ENCODE data around the gene CCDC81.
"Not testable (repeated sequence)": the region's sequence is repeated elsewhere in the genome, so short reads cannot be mapped to it uniquely, and the experiment has no call there.

CCDC81 gene

GRCh38 chr11:86408845-86409244, 34.2 kb downstream of the CCDC81 start:
- no peaks in the 10 kb centered on the region for H3K4me1 ChIP-seq
- H3K36me3 ChIP-seq (ENCODE audit: control insufficient read depth, insufficient read depth, low read length) = no peaks in the 10 kb centered on the region
- no peak overlapping the region for H3K9ac ChIP-seq
- no peak overlapping the region for H3K4me2 ChIP-seq (ENCODE audit: low read length)
- TF ChIP-seq CTCF (IDR thresholded peaks at IDR 0.05) = no peak
- H2AFZ ChIP-seq = no peak overlapping the region
- no peak overlapping the region for H3K4me3 ChIP-seq (ENCODE audit: low read depth, low read length)
- H3K27ac ChIP-seq = no peak overlapping the region
- no peaks in the 10 kb centered on the region for H3K9me3 ChIP-seq (ENCODE audit: control insufficient read depth, low read length)
- no peaks in the 10 kb centered on the region for H3K27me3 ChIP-seq (ENCODE audit: control insufficient read depth, insufficient read depth, low read length)
- H3K79me2 ChIP-seq = no peaks in the 10 kb centered on the region

- Histone ChIP-seq H3K79me2 (no peaks in the 10 kb centered on the region), H3K36me3 (ENCODE audit: control insufficient read depth, insufficient read depth, low read length) (no peaks in the 10 kb centered on the region), H3K4me1 (no peaks in the 10 kb centered on the region), H3K4me3 (ENCODE audit: low read depth, low read length) (no peak overlapping the region), H3K4me2 (ENCODE audit: low read length) (no peak overlapping the region), H3K27me3 (ENCODE audit: control insufficient read depth, insufficient read depth, low read length) (no peaks in the 10 kb centered on the region), H3K27ac (no peak overlapping the region), H3K9ac (no peak overlapping the region), H2AFZ (no peak overlapping the region), H3K9me3 (ENCODE audit: control insufficient read depth, low read length) (no peaks in the 10 kb centered on the region)
- TF ChIP-seq CTCF (IDR thresholded peaks at IDR 0.05) = no peak
Measured at GRCh38 chr11:86414032-86414431, 39.3 kb downstream of the CCDC81 start.

- Histone ChIP-seq H3K4me2 (ENCODE audit: low read length) (no peak overlapping the region), H2AFZ (no peak overlapping the region), H3K4me3 (ENCODE audit: low read depth, low read length) (no peak overlapping the region), H3K9ac (no peak overlapping the region), H3K79me2 (no peaks in the 10 kb centered on the region), H3K9me3 (ENCODE audit: control insufficient read depth, low read length) (no peaks in the 10 kb centered on the region), H3K36me3 (ENCODE audit: control insufficient read depth, insufficient read depth, low read length) (no peaks in the 10 kb centered on the region), H3K27me3 (ENCODE audit: control insufficient read depth, insufficient read depth, low read length) (no peaks in the 10 kb centered on the region), H3K4me1 (no peaks in the 10 kb centered on the region), H3K27ac (no peak overlapping the region)
- TF ChIP-seq CTCF (IDR thresholded peaks at IDR 0.05) = no peak
Measured at GRCh38 chr11:86415026-86415425, 40.3 kb downstream of the CCDC81 start.

- TF ChIP-seq CTCF (IDR thresholded peaks at IDR 0.05) = no peak
- H3K36me3 ChIP-seq (ENCODE audit: control insufficient read depth, insufficient read depth, low read length) = no peaks in the 10 kb centered on the region
- H3K27ac ChIP-seq = no peak overlapping the region
- H3K4me2 ChIP-seq (ENCODE audit: low read length) = no peak overlapping the region
- H3K79me2 ChIP-seq = no peaks in the 10 kb centered on the region
- no peaks in the 10 kb centered on the region for H3K9me3 ChIP-seq (ENCODE audit: control insufficient read depth, low read length)
- no peak overlapping the region for H2AFZ ChIP-seq
- H3K4me3 ChIP-seq (ENCODE audit: low read depth, low read length) = no peak overlapping the region
- no peaks in the 10 kb centered on the region for H3K4me1 ChIP-seq
- no peak overlapping the region for H3K9ac ChIP-seq
- H3K27me3 ChIP-seq (ENCODE audit: control insufficient read depth, insufficient read depth, low read length) = no peaks in the 10 kb centered on the region
Measured at GRCh38 chr11:86416494-86416893, 41.8 kb downstream of the CCDC81 start.

GRCh38 chr11:86416951-86417350, 42.3 kb downstream of the CCDC81 start:
- not testable (repeated sequence) for H3K4me3 ChIP-seq (ENCODE audit: low read depth, low read length); H3K9ac ChIP-seq; H3K27ac ChIP-seq; H3K9me3 ChIP-seq (ENCODE audit: control insufficient read depth, low read length); H3K79me2 ChIP-seq; H3K4me1 ChIP-seq; H3K36me3 ChIP-seq (ENCODE audit: control insufficient read depth, insufficient read depth, low read length); H3K4me2 ChIP-seq (ENCODE audit: low read length); H3K27me3 ChIP-seq (ENCODE audit: control insufficient read depth, insufficient read depth, low read length); H2AFZ ChIP-seq
